Measurements from ENCODE around the gene SERPINA5. TPM values are rescaled to one million over a fixed set of nuclear protein-coding genes. Genes with fewer than 3 reads are reported as not detected.

Gene SERPINA5
- total RNA-seq, 8 experiments from 2014 or later = 0.50 to 6.5 (median 1.6) TPM; not detected in 2

- 0 to 80% (median 63%) methylated on average over 1 to 6 of the region's 7 CpGs; no CpG with 5 or more reads in 3 of the 10 experiments for WGBS, 10 experiments
- Histone ChIP-seq H3K4me3 (no peak overlapping the region), H3K27ac (no peak overlapping the region), H3K4me1 (replicated peaks in 1 of 2) (peaks cover 3 to 14% of the 10 kb centered on the region in 2 donors)
- in situ Hi-C loops (cut with MboI; ENCODE audit: low pct_unique_long_range_greater_than_20kb in 2 of 9, low sequenced_read_pairs in 9 of 9, unreplicated experiment in 9 of 9) = no loop called here
- ATAC-seq (replicated peaks in 6 of 8) = no peak
Measured at GRCh38 chr14:94544726-94545125, 36.5 kb upstream of the SERPINA5 start.

- Histone ChIP-seq H3K27ac (no peak overlapping the region), H3K4me1 (replicated peaks in 1 of 2) (peaks cover 3 to 14% of the 10 kb centered on the region in 2 donors), H3K4me3 (no peak overlapping the region)
- in situ Hi-C loops (cut with MboI; ENCODE audit: low pct_unique_long_range_greater_than_20kb in 2 of 9, low sequenced_read_pairs in 9 of 9, unreplicated experiment in 9 of 9) = no loop called here
- peak in 5 of 8 experiments; percentile 63 to 79 (median 64) for ATAC-seq (replicated peaks in 6 of 8)
- 0 to 100% (median 71%) methylated on average over 1 to 7 of the region's 15 CpGs; no CpG with 5 or more reads in 2 of the 10 experiments for WGBS, 10 experiments
Measured at GRCh38 chr14:94545131-94545841, 35.9 kb upstream of the SERPINA5 start.

GRCh38 chr14:94547151-94547680, 34.0 kb upstream of the SERPINA5 start:
- 60 to 100% (median 87%) methylated on average over 2 to 6 of the region's 8 CpGs; no CpG with 5 or more reads in 4 of the 10 experiments for WGBS, 10 experiments
- ATAC-seq (replicated peaks in 6 of 8) = no peak
- peaks cover 3 to 14% of the 10 kb centered on the region in 2 donors for H3K4me1 ChIP-seq (replicated peaks in 1 of 2)
- no peak overlapping the region for H3K27ac ChIP-seq
- in situ Hi-C loops (cut with MboI; ENCODE audit: low pct_unique_long_range_greater_than_20kb in 2 of 9, low sequenced_read_pairs in 9 of 9, unreplicated experiment in 9 of 9) = no loop called here
- H3K4me3 ChIP-seq = no peak overlapping the region

- 0 to 100% (median 54%) methylated on average over 1 to 4 of the region's 4 CpGs; no CpG with 5 or more reads in 4 of the 10 experiments for WGBS, 10 experiments
- in situ Hi-C loops (cut with MboI; ENCODE audit: low pct_unique_long_range_greater_than_20kb in 2 of 9, low sequenced_read_pairs in 9 of 9, unreplicated experiment in 9 of 9) = no loop called here
- H3K4me3 ChIP-seq = no peak overlapping the region
- ATAC-seq (replicated peaks in 6 of 8) = no peak
- H3K27ac ChIP-seq = no peak overlapping the region
- peaks cover 3 to 14% of the 10 kb centered on the region in 2 donors for H3K4me1 ChIP-seq (replicated peaks in 1 of 2)
Measured at GRCh38 chr14:94547726-94548125, 33.5 kb upstream of the SERPINA5 start.

GRCh38 chr14:94548131-94548998, 32.9 kb upstream of the SERPINA5 start:
- no peak for ATAC-seq (replicated peaks in 6 of 8)
- WGBS, 10 experiments = 0 to 100% (median 66%) methylated on average over 1 to 5 of the region's 14 CpGs; no CpG with 5 or more reads in 4 of the 10 experiments
- Histone ChIP-seq H3K27ac (no peak overlapping the region), H3K4me3 (no peak overlapping the region), H3K4me1 (replicated peaks in 1 of 2) (peaks cover 3 to 14% of the 10 kb centered on the region in 2 donors)
- in situ Hi-C loops (cut with MboI; ENCODE audit: low pct_unique_long_range_greater_than_20kb in 2 of 9, low sequenced_read_pairs in 9 of 9, unreplicated experiment in 9 of 9) = no loop called here

GRCh38 chr14:94548999-94549985, 31.9 kb upstream of the SERPINA5 start:
- 12 to 58% (median 53%) methylated on average over 2 to 10 of the region's 24 CpGs; no CpG with 5 or more reads in 4 of the 10 experiments for WGBS, 10 experiments
- in situ Hi-C loops (cut with MboI; ENCODE audit: low pct_unique_long_range_greater_than_20kb in 2 of 9, low sequenced_read_pairs in 9 of 9, unreplicated experiment in 9 of 9) = no loop called here
- ATAC-seq (replicated peaks in 6 of 8) = peak; percentile 76 to 91 (median 83)
- Histone ChIP-seq H3K4me3 (no peak overlapping the region), H3K27ac (no peak overlapping the region), H3K4me1 (replicated peaks in 1 of 2) (peaks cover 3 to 11% of the 10 kb centered on the region in 2 donors)

GRCh38 chr14:94550041-94550440, 31.2 kb upstream of the SERPINA5 start:
- Histone ChIP-seq H3K4me1 (replicated peaks in 1 of 2) (peaks cover 3 to 11% of the 10 kb centered on the region in 2 donors), H3K4me3 (no peak overlapping the region), H3K27ac (no peak overlapping the region)
- ATAC-seq (replicated peaks in 6 of 8) = no peak
- 50 to 100% (median 83%) methylated on average over 1 to 7 of the region's 8 CpGs; no CpG with 5 or more reads in 1 of the 10 experiments for WGBS, 10 experiments
- in situ Hi-C loops (cut with MboI; ENCODE audit: low pct_unique_long_range_greater_than_20kb in 2 of 9, low sequenced_read_pairs in 9 of 9, unreplicated experiment in 9 of 9) = no loop called here

GRCh38 chr14:94555991-94556390, 25.2 kb upstream of the SERPINA5 start:
- ATAC-seq (replicated peaks in 6 of 8) = no peak
- 69 to 100% (median 80%) methylated on average over 1 to 9 of the region's 9 CpGs; no CpG with 5 or more reads in 3 of the 10 experiments for WGBS, 10 experiments
- in situ Hi-C loops (cut with MboI; ENCODE audit: low pct_unique_long_range_greater_than_20kb in 2 of 9, low sequenced_read_pairs in 9 of 9, unreplicated experiment in 9 of 9) = no loop called here
- H3K4me3 ChIP-seq = no peak overlapping the region
- no peaks in the 10 kb centered on the region for H3K4me1 ChIP-seq (replicated peaks in 1 of 2)
- H3K27ac ChIP-seq = no peak overlapping the region

GRCh38 chr14:94557327-94557726, 23.9 kb upstream of the SERPINA5 start:
- ATAC-seq (replicated peaks in 6 of 8) = no peak
- no peak overlapping the region for H3K4me3 ChIP-seq
- WGBS, 10 experiments = 80 to 100% (median 93%) methylated on average over 1 of the region's 1 CpG; no CpG with 5 or more reads in 4 of the 10 experiments
- in situ Hi-C loops (cut with MboI; ENCODE audit: low pct_unique_long_range_greater_than_20kb in 2 of 9, low sequenced_read_pairs in 9 of 9, unreplicated experiment in 9 of 9) = no loop called here
- H3K27ac ChIP-seq = no peak overlapping the region
- no peaks in the 10 kb centered on the region for H3K4me1 ChIP-seq (replicated peaks in 1 of 2)

GRCh38 chr14:94558842-94559241, 22.4 kb upstream of the SERPINA5 start:
- Histone ChIP-seq H3K27ac (no peak overlapping the region), H3K4me3 (no peak overlapping the region), H3K4me1 (replicated peaks in 1 of 2) (no peaks in the 10 kb centered on the region)
- 44 to 80% (median 65%) methylated on average over 1 of the region's 2 CpGs; no CpG with 5 or more reads in 6 of the 10 experiments for WGBS, 10 experiments
- ATAC-seq (replicated peaks in 6 of 8) = no peak
- in situ Hi-C loops (cut with MboI; ENCODE audit: low pct_unique_long_range_greater_than_20kb in 2 of 9, low sequenced_read_pairs in 9 of 9, unreplicated experiment in 9 of 9) = no loop called here

- WGBS, 10 experiments = 7 to 100% (median 80%) methylated on average over 2 to 8 of the region's 9 CpGs; no CpG with 5 or more reads in 3 of the 10 experiments
- no peaks in the 10 kb centered on the region for H3K4me1 ChIP-seq (replicated peaks in 1 of 2)
- no peak overlapping the region for H3K27ac ChIP-seq
- no peak overlapping the region for H3K4me3 ChIP-seq
- in situ Hi-C loops (cut with MboI; ENCODE audit: low pct_unique_long_range_greater_than_20kb in 2 of 9, low sequenced_read_pairs in 9 of 9, unreplicated experiment in 9 of 9) = no loop called here
- no peak for ATAC-seq (replicated peaks in 6 of 8)
Measured at GRCh38 chr14:94559638-94560290, 21.5 kb upstream of the SERPINA5 start.

- in situ Hi-C loops (cut with MboI; ENCODE audit: low pct_unique_long_range_greater_than_20kb in 2 of 9, low sequenced_read_pairs in 9 of 9, unreplicated experiment in 9 of 9) = no loop called here
- 0 to 71% (median 14%) methylated on average over 1 to 3 of the region's 3 CpGs; no CpG with 5 or more reads in 4 of the 10 experiments for WGBS, 10 experiments
- Histone ChIP-seq H3K27ac (no peak overlapping the region), H3K4me1 (replicated peaks in 1 of 2) (no peaks in the 10 kb centered on the region), H3K4me3 (no peak overlapping the region)
- no peak for ATAC-seq (replicated peaks in 6 of 8)
Measured at GRCh38 chr14:94560291-94560665, 20.9 kb upstream of the SERPINA5 start.

Data from motor neuron (in vitro differentiated cells).